Hypothalamus (tissue), 51 donors: ENCODE measurements around the gene RAD9A.

Experiments
- DNase-seq, 51 donors: peaks; one replicate each; lab custom pipeline; 2025; lab: John Stamatoyannopoulos, UW

The RAD9A gene

DNA sequence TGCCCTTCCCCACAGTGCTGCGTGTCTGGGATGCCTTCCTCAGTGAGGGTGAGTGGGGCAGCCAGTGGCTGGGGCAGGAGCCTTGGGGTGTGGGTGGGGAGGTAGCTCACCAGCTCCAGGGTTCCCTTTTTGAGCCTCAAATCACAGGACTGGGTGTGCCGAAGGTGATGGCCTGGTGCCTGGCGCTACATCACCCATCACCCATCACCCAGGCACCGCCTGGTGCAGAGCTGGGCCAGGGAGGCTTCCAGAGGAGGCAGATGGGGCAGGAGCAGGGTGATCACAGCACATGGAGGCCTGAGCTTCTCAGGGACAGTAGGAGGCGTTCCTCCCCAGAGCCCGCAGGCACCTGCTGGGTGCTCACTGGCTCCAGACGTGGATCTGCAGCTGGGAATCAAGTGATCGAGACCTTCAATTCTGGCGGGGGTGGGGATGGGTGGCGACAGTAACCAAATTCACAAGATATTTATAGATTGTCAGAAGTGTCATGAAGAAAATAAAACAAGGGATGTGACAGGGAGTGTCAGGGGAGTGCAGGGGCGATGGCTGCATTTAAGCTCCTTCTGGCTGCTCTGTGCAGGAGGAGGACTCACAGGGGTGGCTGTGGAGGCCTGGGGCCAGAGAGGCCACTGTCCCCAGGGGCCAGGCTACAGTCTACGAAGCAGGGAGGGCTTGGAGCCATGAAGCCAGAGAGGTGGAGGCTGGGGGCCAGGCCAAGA is 15.3 kb downstream of the RAD9A start:
- DNase-seq, result peak in 26 of 51 donors; percentile 18 to 69 (median 38)

DNA sequence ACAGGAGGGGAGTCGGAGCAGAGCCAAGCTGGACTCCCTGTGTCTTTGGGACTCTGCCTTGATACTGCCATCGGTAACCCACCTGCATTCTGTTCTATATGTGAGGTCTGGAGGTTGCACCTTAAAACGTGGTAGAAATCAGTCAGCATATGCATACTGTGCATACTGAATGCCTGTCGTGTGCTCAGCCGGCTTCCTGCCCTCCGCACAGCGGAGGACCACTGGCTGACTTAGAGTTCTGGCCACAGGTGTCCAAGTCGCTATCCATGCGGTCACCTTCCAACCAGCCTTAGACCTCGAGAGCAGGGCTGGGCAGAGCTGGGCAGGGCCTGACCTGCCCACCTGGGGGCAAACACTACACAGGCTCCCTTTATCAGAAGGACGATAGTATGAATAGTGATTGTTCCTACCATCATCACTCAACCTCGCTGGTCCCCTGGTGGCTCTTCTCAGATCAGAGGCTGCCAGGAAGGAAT is 15.9 kb downstream of the RAD9A start:
- DNase-seq, result no peak

DNA sequence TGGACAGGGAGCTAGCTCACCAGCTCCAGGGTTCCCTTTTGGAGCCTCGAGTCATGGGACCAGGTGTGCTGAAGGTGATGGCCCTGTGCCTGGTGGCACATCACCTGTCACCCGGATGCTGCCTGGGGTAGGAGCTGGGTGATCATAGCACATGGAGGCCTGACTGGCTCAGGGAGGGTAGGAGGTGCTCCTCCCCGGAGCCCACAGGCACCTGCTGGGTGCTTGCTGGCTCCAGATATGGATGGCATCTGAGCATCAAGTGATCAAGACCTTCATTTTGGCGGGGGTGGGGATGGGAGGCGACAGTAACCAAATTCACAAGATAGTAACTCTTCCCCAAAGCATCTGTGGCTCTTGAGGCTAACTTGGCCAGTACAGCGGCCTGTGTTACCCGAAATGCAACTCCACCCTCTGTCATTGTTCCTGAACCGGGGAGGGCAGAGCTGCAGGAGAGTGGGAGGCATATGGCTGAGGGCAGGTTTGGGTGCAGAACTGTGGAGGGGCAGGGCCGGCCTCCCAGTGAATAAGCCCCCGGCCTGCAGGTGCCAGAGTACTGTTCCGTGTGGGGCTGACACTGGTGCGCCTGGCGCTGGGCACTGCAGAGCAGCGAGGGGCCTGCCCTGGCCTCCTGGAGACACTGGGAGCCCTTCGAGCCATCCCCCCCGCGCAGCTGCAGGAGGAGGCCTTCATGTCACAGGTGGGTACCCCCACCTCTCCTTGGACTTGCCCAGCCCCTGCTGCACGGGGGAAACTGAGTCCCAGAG is 16.8 kb downstream of the RAD9A start:
- no peak for DNase-seq

DNA sequence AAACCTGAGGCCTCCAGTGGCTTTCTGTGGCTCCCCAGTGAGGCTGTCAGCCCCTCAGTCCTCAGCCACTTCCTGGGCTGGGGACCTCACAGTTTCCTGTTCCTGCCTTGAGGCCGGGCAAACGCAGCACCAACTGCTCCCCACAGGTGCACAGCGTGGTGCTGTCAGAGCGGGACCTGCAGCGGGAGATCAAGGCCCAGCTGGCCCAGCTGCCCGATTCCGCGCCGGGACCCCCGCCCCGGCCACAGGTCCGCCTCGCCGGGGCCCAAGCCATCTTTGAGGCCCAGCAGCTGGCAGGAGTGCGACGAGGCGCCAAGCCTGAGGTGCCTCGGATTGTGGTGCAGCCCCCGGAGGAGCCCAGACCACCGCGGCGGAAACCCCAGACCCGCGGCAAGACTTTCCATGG is 17.5 kb downstream of the RAD9A start:
- no peak for DNase-seq

DNA sequence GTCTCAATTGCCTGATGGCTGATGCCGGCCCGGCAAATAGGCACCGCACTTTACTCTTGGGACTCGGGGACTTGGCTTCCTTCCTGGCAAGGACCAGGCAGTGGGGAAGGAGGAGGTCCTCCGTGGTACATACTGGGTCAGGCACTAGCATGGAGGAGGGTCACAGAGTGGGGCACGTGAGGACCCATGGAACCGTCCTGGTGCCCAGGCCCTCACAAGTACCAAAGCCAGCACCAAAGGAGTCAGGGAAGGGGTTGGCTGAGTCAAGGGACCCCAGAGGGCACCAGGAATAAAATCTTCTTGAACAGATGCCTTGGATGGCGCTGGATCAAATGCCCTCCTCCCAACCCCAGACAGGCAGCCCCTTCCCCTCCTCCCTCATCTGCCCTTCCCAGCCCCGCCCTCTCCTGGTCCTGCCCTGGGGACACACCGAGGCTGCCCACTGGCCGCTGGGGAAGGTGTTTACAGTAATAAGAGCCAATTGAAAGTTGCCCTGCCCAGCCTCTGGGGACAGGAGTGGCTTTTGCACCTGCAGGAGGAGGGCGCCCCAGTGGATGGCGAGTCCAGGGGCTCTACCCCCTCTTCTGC is 18.1 kb downstream of the RAD9A start:
- DNase-seq, result peak in 3 of 51 donors; percentile 59 to 67 (median 62)

DNA sequence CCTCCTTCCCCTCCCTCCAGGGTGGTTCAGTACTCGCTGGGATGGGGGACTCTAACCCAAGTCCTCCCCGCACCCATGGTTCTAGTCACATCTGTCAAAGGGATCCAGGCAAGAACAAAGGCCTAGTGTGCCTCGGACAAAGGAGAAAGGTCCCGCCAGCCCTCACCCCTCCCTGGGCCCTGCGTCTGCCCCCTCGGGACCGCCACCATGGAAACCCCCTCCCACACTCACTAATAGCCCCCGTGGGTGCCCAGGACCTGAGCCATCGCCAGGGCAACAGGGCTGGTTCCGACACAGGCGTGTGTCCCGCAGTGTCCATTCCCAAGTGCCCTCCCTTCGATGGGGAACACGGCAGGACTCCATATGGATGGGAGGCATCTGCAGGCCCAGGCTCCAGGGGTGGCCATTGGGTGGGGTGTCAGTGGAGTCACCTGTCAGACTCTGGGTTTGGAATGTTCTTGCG is 18.6 kb downstream of the RAD9A start:
- DNase-seq, result peak in 44 of 51 donors; percentile 18 to 93 (median 70)

DNA sequence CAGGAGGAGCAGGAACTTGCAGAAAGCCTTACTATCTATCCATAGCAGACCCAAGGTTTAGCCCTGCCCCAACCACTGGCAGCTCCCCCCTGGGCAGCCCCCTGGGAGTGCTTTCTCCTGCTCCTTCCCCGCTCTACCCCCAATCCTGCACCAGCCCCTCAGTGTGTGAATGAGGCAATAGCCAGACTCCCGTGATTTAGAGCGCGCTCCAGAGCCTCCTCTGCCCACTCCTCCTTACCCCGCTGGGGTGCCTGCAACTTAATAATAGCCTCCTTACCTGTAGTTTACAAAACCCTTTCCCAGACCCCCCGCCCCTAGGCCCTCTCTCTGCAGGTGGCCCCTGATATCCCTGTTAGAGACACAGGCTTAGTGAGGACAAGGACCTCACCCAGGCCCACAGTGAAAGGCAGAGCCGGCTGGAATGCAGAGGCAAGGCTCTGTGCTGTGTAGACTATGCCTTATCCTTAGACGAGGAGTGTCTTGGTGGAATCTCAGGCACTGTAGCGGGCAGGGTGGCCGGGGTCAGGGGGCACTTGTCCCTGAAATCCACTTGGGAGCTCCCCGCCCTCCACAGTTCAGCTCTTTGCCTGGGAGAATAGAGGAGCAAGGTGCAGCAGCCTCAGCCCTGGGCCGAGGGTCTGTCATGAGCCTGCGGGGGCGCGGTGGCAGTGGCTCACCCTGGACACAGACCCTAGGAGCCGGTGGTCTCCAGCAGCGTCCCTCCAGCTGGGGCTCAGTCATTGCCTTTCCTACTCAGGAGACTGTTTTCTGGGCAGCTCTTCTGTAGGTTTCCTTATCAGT is 19.4 kb downstream of the RAD9A start:
- no peak for DNase-seq

DNA sequence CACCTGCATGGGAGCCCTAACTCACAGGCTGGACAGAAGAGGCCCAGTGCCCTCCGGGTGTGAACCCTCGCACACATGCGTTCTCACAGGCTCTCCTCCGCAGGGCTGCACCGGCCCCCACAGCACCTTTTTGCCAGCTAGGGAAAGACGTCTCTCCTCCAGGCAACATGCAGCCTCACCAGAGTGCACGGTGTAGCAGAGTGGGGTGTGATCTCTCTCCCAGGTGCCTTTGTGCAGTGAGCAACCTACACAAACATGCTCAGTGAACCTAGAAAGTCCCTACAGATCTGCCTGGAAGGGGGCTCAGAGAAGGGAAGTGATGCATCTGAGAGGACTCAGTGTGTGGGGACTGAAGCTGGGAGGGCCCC is 20.0 kb downstream of the RAD9A start:
- peak in 1 of 51 donors; percentile 24 for DNase-seq

DNA sequence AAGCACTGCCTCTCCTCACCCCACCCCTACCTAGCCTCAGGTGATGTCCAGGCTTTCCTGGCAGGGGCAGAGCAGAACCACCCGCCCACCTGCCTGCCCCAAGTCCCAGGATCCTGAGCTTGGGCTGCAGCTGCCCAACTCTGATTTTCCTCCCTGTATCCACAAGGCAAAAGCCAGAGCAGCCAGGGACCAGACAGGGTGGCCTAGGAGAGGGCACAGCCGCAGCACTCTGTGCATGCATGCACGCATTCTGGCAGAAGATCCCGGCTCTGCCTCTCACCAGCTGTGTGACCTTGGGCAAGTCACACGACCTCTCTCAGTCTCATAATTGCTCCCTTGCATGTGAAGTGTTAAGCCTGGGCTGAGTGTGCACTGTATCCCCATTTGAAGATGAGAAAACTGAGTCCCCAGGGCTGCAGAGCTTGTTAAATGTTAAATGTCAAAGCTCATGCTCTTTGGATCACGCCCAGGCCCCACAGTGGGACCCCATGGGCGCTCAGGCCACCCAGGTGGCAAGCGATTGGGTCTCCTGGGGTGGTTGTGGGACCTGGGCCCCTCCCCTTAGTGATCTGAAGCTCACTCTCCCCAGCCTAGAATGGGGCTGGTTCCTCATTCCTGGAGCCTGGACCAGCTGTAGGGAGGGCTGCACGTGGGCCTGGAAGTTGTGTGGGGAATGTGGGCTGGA is 20.9 kb downstream of the RAD9A start:
- DNase-seq, result no peak

DNA sequence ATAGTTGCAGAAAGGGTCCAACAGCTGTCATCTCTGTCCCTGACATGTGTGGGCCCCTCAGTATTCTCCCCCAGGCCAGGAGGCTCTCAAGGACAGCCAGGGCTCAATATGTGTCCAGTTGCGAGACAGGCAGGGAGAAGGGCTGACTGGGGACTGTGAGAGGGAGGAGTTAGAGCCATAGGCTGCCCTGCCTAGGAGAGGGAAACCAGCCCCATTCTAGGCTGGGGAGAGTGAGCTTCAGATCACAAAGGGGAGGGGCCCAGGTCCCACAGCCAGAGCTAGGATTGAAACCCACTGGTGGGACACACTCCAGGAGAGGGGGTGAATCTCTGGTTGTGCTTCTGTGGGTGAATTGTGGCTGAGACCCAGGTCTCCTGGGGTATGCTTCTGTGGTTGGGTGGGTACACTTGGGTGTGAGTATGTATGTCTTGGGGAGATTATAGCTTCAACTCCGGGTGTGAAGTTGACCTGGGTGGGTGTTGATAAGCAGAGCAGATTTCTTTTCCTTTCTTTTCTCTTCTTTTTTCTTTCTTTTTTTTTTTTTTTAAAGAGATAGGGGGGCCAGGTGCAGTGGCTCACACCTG is 21.6 kb downstream of the RAD9A start:
- DNase-seq, result peak in 1 of 51 donors; percentile 43

DNA sequence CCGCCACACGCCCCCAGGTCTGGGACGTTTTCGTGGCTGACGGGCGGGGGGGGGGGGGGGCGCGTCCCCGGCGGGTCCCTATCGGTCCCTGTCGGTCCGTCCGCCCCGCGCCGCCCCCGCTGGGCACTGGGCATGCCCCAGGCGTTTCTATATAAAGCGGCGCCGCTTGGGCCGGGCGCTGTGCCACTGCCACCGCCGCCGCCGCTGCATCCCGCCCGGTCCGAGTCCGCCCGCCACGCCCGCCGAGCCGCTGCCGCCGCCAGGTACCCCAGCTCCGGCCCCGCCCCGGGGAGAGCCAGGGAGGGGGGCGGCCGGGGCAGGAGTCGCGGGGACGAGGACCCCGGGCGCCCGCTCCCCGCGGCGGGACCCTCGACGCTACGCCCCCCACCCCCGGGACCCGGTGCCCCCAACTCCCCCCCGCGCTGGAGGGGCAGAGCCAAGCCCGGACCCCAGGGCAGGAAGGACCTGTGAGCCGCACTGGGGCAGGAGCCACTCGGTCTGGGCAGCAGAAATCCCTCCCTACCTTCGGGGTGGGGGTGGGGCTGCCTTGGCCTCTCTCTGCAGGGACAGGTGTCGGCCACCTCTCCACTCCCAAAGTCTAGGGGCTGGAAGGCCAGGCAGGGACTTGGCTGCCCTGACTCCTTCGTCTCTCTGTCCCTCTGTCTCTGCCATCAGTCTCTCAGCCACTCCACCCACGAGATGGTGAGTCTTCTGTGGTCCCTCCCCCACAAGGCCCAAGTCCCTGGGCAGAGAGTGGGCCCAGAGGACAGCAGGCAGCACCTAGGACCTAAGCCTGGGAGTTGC is 23.9 kb downstream of the RAD9A start, which contains the start of gene CARNS1:
Gene CARNS1 (plus strand): TSS at position 178 of the 804 bp plus-strand sequence. CDS start 522 bp downstream, at position 700.
- peak in 30 of 51 donors; percentile 24 to 84 (median 72) for DNase-seq

DNA sequence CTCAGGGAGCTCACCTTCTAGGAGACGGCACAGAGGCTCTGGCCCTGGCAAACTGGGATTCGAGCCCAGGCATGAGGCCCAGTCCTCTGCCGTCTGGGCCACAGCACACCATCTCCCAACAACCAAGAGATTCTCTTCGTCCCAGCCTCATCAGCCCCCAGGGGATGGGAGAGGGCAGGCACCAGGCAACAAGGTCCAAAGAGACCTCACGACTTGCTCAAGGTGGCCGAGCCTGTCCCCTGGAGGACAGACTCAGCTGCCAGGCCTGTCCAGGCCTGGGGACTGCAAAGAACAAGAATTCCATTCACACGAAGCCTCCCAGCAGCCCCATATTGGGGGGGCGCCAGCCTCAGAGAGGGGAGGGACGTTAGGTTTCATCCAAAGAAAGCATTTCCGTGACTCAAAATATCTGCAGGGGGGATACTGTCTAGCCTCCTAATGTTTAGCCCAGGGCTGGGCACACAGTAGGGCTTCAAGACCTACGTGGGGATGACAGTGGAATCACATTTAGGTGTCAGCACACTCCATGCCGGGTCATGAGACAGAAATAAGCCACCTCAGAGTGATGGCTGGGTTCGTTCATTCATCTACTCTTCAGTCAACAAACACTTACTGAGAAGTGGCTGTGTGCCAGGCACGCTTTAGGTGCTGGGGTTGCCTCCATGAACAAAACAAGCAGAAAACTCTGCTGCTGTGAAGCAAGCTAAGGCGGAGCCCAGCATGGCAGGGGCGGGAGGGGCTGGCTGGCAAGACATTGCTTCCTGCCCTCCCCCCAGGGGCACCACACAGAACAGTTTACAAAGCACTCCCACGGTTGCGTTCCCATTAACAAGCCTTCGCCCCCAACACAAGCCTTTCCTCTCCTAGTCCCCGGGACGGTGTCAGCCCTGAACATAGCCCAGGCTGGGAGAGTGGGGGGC is 24.9 kb downstream of the RAD9A start:
- peak in 13 of 51 donors; percentile 14 to 39 (median 28) for DNase-seq

DNA sequence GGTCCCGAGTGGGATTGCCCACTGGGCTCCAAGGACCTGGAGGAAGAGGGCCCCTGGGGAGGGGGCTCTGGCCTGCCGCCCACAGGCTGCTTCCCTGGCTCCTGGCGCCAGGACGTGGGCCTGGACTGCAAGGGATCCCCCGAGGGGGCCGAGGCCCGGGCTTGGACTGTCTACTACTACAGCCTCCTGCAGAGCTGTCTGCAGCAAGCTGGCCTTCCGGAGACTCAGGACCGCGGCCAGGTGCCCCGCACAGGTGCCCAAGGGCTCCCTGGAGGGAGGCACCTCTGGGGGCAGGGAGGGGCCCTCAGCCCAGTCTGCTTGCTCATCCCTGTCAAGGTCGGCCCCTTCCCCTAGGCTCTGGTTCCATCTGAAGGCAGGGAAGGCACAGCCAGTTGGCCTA is 25.6 kb downstream of the RAD9A start:
- no peak for DNase-seq

DNA sequence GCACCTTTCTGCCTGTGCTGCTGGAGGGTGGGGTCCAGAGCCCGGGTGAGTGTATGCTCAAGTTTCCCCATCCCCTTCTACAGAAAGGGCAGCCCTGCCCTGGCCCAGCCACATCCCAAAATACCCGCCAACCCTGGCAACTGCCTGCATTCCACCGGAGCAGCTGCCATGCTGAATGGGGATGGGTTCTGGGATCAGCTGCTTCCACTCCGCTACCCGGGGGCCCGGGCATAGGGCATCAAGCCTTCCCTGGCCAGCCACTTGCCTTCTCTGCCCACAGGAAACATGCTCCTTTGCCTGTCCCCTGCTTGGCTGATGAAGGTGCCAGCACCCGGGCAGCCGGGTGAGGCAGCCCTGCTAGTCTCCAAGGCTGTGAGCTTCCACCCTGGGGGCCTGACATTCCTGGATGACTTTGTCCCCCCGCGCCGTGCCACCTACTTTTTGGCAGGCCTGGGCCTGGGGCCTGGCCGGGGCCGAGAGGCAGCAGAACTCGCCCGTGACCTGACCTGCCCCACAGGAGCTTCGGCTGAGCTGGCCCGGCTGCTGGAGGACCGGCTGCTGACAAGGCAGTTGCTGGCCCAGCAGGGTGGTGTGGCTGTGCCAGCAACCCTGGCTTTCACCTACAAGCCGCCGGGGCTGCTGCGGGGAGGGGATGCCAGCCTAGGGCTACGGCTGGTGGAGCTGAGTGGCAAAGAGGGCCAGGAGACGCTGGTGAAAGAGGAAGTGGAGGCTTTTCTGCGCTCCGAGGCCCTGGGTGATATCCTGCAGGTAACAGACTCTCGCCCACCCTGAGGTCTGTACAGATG is 26.9 kb downstream of the RAD9A start:
- peak in 1 of 51 donors; percentile 27 for DNase-seq

DNA sequence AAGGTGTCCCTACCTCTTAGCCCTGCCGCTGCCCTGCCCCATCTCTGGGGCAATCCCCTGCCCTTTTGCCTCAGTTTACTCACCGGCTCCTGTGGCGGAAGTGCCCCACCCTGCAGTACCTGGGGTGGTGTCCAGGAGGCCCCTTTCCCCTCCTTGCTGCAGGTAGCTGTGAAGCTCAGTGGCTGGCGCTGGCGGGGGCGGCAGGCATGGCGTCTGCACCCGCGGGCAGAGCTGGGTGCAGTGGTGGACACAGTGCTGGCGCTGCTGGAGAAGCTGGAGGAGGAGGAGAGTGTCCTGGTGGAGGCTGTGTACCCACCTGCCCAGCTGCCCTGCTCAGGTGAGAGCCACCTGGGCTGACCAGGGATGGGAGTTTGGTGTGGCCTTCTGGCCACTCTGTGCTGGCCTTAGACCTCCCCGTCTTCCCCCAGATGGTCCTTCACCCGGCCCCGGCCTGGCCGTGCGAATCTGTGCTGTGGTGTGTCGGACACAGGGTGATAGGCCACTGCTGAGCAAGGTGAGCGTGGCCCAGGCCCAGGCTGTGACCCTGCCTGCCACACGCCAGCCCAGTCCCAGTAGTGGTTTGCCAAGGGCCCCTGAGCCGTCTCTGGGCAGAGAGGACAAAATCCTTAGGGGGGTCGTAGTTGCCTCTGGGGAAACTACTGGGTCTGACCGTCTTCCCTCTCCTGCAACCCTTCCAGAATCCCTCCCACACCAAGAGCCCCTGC is 27.7 kb downstream of the RAD9A start:
- DNase-seq, result no peak

DNA sequence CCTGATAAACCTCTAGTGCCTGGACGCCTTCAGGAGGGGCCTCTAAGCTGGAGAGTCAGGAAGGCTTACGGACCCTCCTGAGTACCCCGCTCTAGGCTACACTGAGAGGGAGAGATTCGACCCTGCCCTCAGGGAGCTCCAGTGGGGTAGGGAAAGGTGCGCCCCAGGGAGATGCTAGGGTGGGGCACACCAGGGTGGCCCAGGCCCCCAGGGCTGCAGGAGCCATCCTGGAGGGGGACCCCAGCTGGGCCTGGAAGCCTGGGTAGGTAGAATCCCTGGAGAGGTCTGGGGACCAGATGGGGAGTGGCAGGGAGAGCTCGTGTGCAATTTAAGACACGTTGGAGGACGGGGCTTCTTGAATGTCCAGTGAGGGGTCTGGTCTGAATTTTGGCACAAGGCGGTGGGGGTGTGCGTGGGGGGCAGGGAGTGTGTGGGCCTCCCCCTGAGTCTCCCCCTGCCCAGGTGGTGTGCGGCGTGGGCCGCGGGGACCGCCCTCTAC is 28.4 kb downstream of the RAD9A start:
- DNase-seq, result no peak
